ENCODE results near the gene GLB1L2. TPM values are rescaled to one million over a fixed set of nuclear protein-coding genes. Genes with fewer than 3 reads are reported as not detected.
"Not testable (repeated sequence)": the region's sequence is repeated elsewhere in the genome, so short reads cannot be mapped to it uniquely, and the experiment has no call there.

The GLB1L2 gene
- total and polyA plus RNA-seq, 2 experiments from 2014 or later: 3.3 to 12.3 TPM

- peaks cover 30% of the 10 kb centered on the region for H3K4me1 Mint-ChIP-seq
- not testable (repeated sequence) for H3K27ac Mint-ChIP-seq; H3K9me3 Mint-ChIP-seq; H4K20me1 ChIP-seq (replicated peaks; ENCODE audit: insufficient read depth); H2AFZ ChIP-seq; DNase-seq (ENCODE audit: low spot score); H3K4me3 Mint-ChIP-seq; H3K9me2 ChIP-seq (ENCODE audit: insufficient read depth); ATAC-seq; H3K4me1 ChIP-seq (ENCODE audit: insufficient read depth); H3K27ac ChIP-seq (ENCODE audit: low read depth); H3K27me3 ChIP-seq (ENCODE audit: insufficient read depth); H3K4me2 ChIP-seq; H3K79me2 ChIP-seq (replicated peaks; ENCODE audit: insufficient read depth); H3K4me3 ChIP-seq; H3K27me3 Mint-ChIP-seq (ENCODE audit: insufficient read depth, low read depth, poor library complexity); H3F3A ChIP-seq (replicated peaks; ENCODE audit: low read depth)
- peaks cover 14% of the 10 kb centered on the region for H3K36me3 ChIP-seq (ENCODE audit: insufficient read depth)
- H3K36me3 Mint-ChIP-seq (ENCODE audit: low read depth): peaks cover 65% of the 10 kb centered on the region
These were observed 47.4 kb upstream of the GLB1L2 start for GRCh38 chr11:134284349-134284748.

- H3K79me2 ChIP-seq (replicated peaks; ENCODE audit: insufficient read depth): no peaks in the 10 kb centered on the region
- peaks cover 20% of the 10 kb centered on the region for H3K4me1 Mint-ChIP-seq
- H3K4me1 ChIP-seq (ENCODE audit: insufficient read depth): 0 out of 2 replicates have a peak, but pooled peaks cover 6% of the 10 kb centered on the region
- TF ChIP-seq CREB1 (CRISPR knock-in tag; IDR thresholded peaks at IDR 0.05; ENCODE audit: low read depth): no peak
- no peak for TF ChIP-seq ZNF331 (CRISPR knock-in tag; IDR thresholded peaks at IDR 0.05; ENCODE audit: low read depth)
- no peak for TF ChIP-seq JUNB (IDR thresholded peaks at IDR 0.05; ENCODE audit: unreplicated experiment)
- TF ChIP-seq STAT1 (IDR thresholded peaks at IDR 0.05; ENCODE audit: unreplicated experiment): no peak
- TF ChIP-seq, protein P1, sequence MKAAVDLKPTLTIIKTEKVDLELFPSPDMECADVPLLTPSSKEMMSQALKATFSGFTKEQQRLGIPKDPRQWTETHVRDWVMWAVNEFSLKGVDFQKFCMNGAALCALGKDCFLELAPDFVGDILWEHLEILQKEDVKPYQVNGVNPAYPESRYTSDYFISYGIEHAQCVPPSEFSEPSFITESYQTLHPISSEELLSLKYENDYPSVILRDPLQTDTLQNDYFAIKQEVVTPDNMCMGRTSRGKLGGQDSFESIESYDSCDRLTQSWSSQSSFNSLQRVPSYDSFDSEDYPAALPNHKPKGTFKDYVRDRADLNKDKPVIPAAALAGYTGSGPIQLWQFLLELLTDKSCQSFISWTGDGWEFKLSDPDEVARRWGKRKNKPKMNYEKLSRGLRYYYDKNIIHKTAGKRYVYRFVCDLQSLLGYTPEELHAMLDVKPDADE (IDR thresholded peaks at IDR 0.05): no peak
- TF ChIP-seq, protein P2, sequence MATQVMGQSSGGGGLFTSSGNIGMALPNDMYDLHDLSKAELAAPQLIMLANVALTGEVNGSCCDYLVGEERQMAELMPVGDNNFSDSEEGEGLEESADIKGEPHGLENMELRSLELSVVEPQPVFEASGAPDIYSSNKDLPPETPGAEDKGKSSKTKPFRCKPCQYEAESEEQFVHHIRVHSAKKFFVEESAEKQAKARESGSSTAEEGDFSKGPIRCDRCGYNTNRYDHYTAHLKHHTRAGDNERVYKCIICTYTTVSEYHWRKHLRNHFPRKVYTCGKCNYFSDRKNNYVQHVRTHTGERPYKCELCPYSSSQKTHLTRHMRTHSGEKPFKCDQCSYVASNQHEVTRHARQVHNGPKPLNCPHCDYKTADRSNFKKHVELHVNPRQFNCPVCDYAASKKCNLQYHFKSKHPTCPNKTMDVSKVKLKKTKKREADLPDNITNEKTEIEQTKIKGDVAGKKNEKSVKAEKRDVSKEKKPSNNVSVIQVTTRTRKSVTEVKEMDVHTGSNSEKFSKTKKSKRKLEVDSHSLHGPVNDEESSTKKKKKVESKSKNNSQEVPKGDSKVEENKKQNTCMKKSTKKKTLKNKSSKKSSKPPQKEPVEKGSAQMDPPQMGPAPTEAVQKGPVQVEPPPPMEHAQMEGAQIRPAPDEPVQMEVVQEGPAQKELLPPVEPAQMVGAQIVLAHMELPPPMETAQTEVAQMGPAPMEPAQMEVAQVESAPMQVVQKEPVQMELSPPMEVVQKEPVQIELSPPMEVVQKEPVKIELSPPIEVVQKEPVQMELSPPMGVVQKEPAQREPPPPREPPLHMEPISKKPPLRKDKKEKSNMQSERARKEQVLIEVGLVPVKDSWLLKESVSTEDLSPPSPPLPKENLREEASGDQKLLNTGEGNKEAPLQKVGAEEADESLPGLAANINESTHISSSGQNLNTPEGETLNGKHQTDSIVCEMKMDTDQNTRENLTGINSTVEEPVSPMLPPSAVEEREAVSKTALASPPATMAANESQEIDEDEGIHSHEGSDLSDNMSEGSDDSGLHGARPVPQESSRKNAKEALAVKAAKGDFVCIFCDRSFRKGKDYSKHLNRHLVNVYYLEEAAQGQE (IDR thresholded peaks at IDR 0.05; ENCODE audit: unreplicated experiment): no peak
- TF ChIP-seq EZH2 (IDR thresholded peaks at IDR 0.05; ENCODE audit: low read depth, unreplicated experiment): no peak
- no peak for TF ChIP-seq NANOG (IDR thresholded peaks at IDR 0.05; ENCODE audit: borderline replicate concordance)
- TF ChIP-seq EZH2phosphoT487 (IDR thresholded peaks at IDR 0.05; ENCODE audit: unreplicated experiment): no peak
- no peak for TF ChIP-seq POLR2AphosphoS5 (IDR thresholded peaks at IDR 0.05; ENCODE audit: low read depth)
- TF ChIP-seq, protein P3, sequence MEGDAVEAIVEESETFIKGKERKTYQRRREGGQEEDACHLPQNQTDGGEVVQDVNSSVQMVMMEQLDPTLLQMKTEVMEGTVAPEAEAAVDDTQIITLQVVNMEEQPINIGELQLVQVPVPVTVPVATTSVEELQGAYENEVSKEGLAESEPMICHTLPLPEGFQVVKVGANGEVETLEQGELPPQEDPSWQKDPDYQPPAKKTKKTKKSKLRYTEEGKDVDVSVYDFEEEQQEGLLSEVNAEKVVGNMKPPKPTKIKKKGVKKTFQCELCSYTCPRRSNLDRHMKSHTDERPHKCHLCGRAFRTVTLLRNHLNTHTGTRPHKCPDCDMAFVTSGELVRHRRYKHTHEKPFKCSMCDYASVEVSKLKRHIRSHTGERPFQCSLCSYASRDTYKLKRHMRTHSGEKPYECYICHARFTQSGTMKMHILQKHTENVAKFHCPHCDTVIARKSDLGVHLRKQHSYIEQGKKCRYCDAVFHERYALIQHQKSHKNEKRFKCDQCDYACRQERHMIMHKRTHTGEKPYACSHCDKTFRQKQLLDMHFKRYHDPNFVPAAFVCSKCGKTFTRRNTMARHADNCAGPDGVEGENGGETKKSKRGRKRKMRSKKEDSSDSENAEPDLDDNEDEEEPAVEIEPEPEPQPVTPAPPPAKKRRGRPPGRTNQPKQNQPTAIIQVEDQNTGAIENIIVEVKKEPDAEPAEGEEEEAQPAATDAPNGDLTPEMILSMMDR (conservative IDR thresholded peaks at IDR 0.05; ENCODE audit: low read depth in 2 of 2): no peak
These were observed 44.2 kb upstream of the GLB1L2 start for GRCh38 chr11:134287561-134287960.

More at GRCh38 chr11:134287561-134287960, 44.2 kb upstream of the GLB1L2 start:
- Histone ChIP-seq H3F3A (replicated peaks; ENCODE audit: low read depth) (no peaks in the 10 kb centered on the region), H3K4me2 (no peak overlapping the region), H4K20me1 (replicated peaks; ENCODE audit: insufficient read depth) (no peaks in the 10 kb centered on the region), H3K4me3 (no peak overlapping the region), H3K27me3 (ENCODE audit: insufficient read depth) (no peaks in the 10 kb centered on the region), H3K27ac (ENCODE audit: low read depth) (0 out of 2 replicates have a peak overlapping the region, but pooled peaks have one; percentile 26), H3K36me3 (ENCODE audit: insufficient read depth) (peaks cover 24% of the 10 kb centered on the region), H2AFZ (no peak overlapping the region), H3K9me2 (ENCODE audit: insufficient read depth) (no peaks in the 10 kb centered on the region)
- Mint-ChIP-seq H3K36me3 (ENCODE audit: low read depth) (peaks cover 73% of the 10 kb centered on the region), H3K9me3 (no peaks in the 10 kb centered on the region), H3K27ac (no peak overlapping the region), H3K4me3 (no peak overlapping the region), H3K27me3 (ENCODE audit: insufficient read depth, low read depth, poor library complexity) (peaks cover 4% of the 10 kb centered on the region)
- DNase-seq (ENCODE audit: low spot score) (no peak), ATAC-seq (no peak)

Measured in GM23338 (cell line).